Central memory CD8-positive, alpha-beta T cell (primary cell): ENCODE results near the gene PDILT.

Experiments used
- ATAC-seq: fragments of 150-1000 bp; cut with Tn5 transposase; replicated peaks from 2 replicates; pipeline ENCODE4 v1.10.0; 2022; ENCODE audit warnings: mild to moderate bottlenecking, moderate FRiP score, moderate number of reproducible peaks; ENCODE audit not compliant: poor library complexity, severe bottlenecking; ENCODE audit errors: extremely low read depth
- DNase-seq, 2 donors: peaks; one replicate each; pipeline ENCODE4 v3.0.0; 2021; ENCODE audit warnings: low spot score in 2 of 2
- H3K27ac Mint-ChIP-seq: one replicate; pipeline ENCODE4 v1.8.0; 2022; ENCODE audit warnings: low read depth, mild to moderate bottlenecking, moderate library complexity, mixed read lengths
- H3K27me3 Mint-ChIP-seq: one replicate; pipeline ENCODE4 v1.8.0; 2022; ENCODE audit warnings: mixed read lengths
- H3K36me3 Mint-ChIP-seq: one replicate; pipeline ENCODE4 v1.8.0; 2022; ENCODE audit warnings: mild to moderate bottlenecking, moderate library complexity, mixed read lengths; ENCODE audit not compliant: insufficient read depth
- H3K4me1 Mint-ChIP-seq: one replicate; pipeline ENCODE4 v1.8.0; 2022; ENCODE audit warnings: mixed read lengths
- H3K4me3 Mint-ChIP-seq: one replicate; pipeline ENCODE4 v1.8.0; 2022; ENCODE audit warnings: mild to moderate bottlenecking, moderate library complexity, mixed read lengths
- H3K9me3 Mint-ChIP-seq: one replicate; pipeline ENCODE4 v1.8.0; 2022; ENCODE audit warnings: mixed read lengths

PDILT gene

GRCh38 chr16:20382202-20382948 is 22.2 kb downstream of the PDILT start:
- DNase-seq (no peak), ATAC-seq (no peak)
- Mint-ChIP-seq H3K4me1 (peaks cover 5% of the 10 kb centered on the region), H3K27me3 (peaks cover 20% of the 10 kb centered on the region), H3K9me3 (no peaks in the 10 kb centered on the region), H3K36me3 (peaks cover 1% of the 10 kb centered on the region), H3K4me3 (no peak overlapping the region), H3K27ac (no peak overlapping the region)

- ATAC-seq (no peak), DNase-seq (no peak)
- no peak overlapping the region for H3K4me3 Mint-ChIP-seq
- H3K9me3 Mint-ChIP-seq: no peaks in the 10 kb centered on the region
- peaks cover 1% of the 10 kb centered on the region for H3K36me3 Mint-ChIP-seq
- peaks cover 5% of the 10 kb centered on the region for H3K4me1 Mint-ChIP-seq
- no peak overlapping the region for H3K27ac Mint-ChIP-seq
- peaks cover 16% of the 10 kb centered on the region for H3K27me3 Mint-ChIP-seq
These were observed 23.8 kb downstream of the PDILT start for GRCh38 chr16:20380782-20381181.

GRCh38 chr16:20377181-20377580 is 27.4 kb downstream of the PDILT start:
- Mint-ChIP-seq H3K36me3 (no peaks in the 10 kb centered on the region), H3K27me3 (peaks cover 19% of the 10 kb centered on the region), H3K27ac (no peak overlapping the region), H3K4me1 (no peaks in the 10 kb centered on the region), H3K9me3 (no peaks in the 10 kb centered on the region), H3K4me3 (no peak overlapping the region)
- DNase-seq (no peak), ATAC-seq (no peak)

- Mint-ChIP-seq H3K4me3 (no peak overlapping the region), H3K36me3 (no peaks in the 10 kb centered on the region), H3K9me3 (no peaks in the 10 kb centered on the region), H3K27ac (no peak overlapping the region), H3K4me1 (no peaks in the 10 kb centered on the region), H3K27me3 (peaks cover 17% of the 10 kb centered on the region)
- DNase-seq (no peak), ATAC-seq (no peak)
These were observed 31.8 kb downstream of the PDILT start for GRCh38 chr16:20372701-20373100.

GRCh38 chr16:20369452-20370054 is 35.0 kb downstream of the PDILT start:
- peaks cover 16% of the 10 kb centered on the region for H3K27me3 Mint-ChIP-seq
- no peaks in the 10 kb centered on the region for H3K9me3 Mint-ChIP-seq
- ATAC-seq (no peak), DNase-seq (no peak)
- H3K27ac Mint-ChIP-seq: no peak overlapping the region
- H3K4me3 Mint-ChIP-seq: no peak overlapping the region
- H3K36me3 Mint-ChIP-seq: no peaks in the 10 kb centered on the region
- no peaks in the 10 kb centered on the region for H3K4me1 Mint-ChIP-seq

- no peak for ATAC-seq
- H3K9me3 Mint-ChIP-seq: no peaks in the 10 kb centered on the region
These were observed 40.5 kb downstream of the PDILT start for GRCh38 chr16:20364051-20364450.

GRCh38 chr16:20363191-20363590 is 41.3 kb downstream of the PDILT start:
- Mint-ChIP-seq H3K9me3 (no peaks in the 10 kb centered on the region), H3K36me3 (no peaks in the 10 kb centered on the region)
- ATAC-seq: no peak

More at GRCh38 chr16:20364051-20364450, 40.5 kb downstream of the PDILT start:
- Mint-ChIP-seq H3K36me3 (no peaks in the 10 kb centered on the region), H3K4me1 (no peaks in the 10 kb centered on the region), H3K27ac (no peak overlapping the region), H3K27me3 (peaks cover 25% of the 10 kb centered on the region), H3K4me3 (no peak overlapping the region)
- DNase-seq: no peak

GRCh38 chr16:20359997-20360396 is 44.5 kb downstream of the PDILT start:
- no peak overlapping the region for H3K27ac Mint-ChIP-seq
- DNase-seq: no peak

More at GRCh38 chr16:20363191-20363590, 41.3 kb downstream of the PDILT start:
- H3K4me1 Mint-ChIP-seq: no peaks in the 10 kb centered on the region
- no peak overlapping the region for H3K4me3 Mint-ChIP-seq
- no peak for DNase-seq
- no peak overlapping the region for H3K27ac Mint-ChIP-seq
- peaks cover 22% of the 10 kb centered on the region for H3K27me3 Mint-ChIP-seq

GRCh38 chr16:20355114-20355782 is 49.3 kb downstream of the PDILT start:
- no peaks in the 10 kb centered on the region for H3K4me1 Mint-ChIP-seq
- DNase-seq: no peak
- H3K4me3 Mint-ChIP-seq: no peak overlapping the region
- H3K36me3 Mint-ChIP-seq: no peaks in the 10 kb centered on the region
- no peak overlapping the region for H3K27ac Mint-ChIP-seq
- H3K9me3 Mint-ChIP-seq: peaks cover 5% of the 10 kb centered on the region
- no peak for ATAC-seq
- peaks cover 26% of the 10 kb centered on the region for H3K27me3 Mint-ChIP-seq

More at GRCh38 chr16:20359997-20360396, 44.5 kb downstream of the PDILT start:
- Mint-ChIP-seq H3K36me3 (no peaks in the 10 kb centered on the region), H3K4me1 (no peaks in the 10 kb centered on the region), H3K9me3 (peaks cover 3% of the 10 kb centered on the region), H3K4me3 (no peak overlapping the region), H3K27me3 (peaks cover 31% of the 10 kb centered on the region)
- ATAC-seq: no peak

- no peak for ATAC-seq
These were observed 51.2 kb downstream of the PDILT start for GRCh38 chr16:20353379-20353778.

GRCh38 chr16:20352615-20353014 is 51.9 kb downstream of the PDILT start, which contains the start of gene UMOD:
Gene UMOD (minus strand): TSS chr16:20352715. CDS start chr16:20350737, 1,978 bp downstream.
- Mint-ChIP-seq H3K36me3 (no peaks in the 10 kb centered on the region), H3K27ac (no peak within 1 kb of the TSS), H3K9me3 (peaks cover 5% of the 10 kb centered on the region), H3K4me1 (no peaks in the 10 kb centered on the region), H3K4me3 (no peak within 1 kb of the TSS), H3K27me3 (peaks cover 26% of the 10 kb centered on the region)
- no peak for DNase-seq
- no peak for ATAC-seq

More at GRCh38 chr16:20353379-20353778, 51.2 kb downstream of the PDILT start:
- Mint-ChIP-seq H3K27me3 (peaks cover 26% of the 10 kb centered on the region), H3K4me3 (no peak overlapping the region), H3K9me3 (peaks cover 5% of the 10 kb centered on the region), H3K4me1 (no peaks in the 10 kb centered on the region), H3K27ac (no peak overlapping the region), H3K36me3 (no peaks in the 10 kb centered on the region)
- DNase-seq: no peak

GRCh38 chr16:20349615-20350014 is 54.9 kb downstream of the PDILT start:
- Mint-ChIP-seq H3K4me1 (no peaks in the 10 kb centered on the region), H3K9me3 (no peaks in the 10 kb centered on the region)
- no peak for ATAC-seq

More at GRCh38 chr16:20349615-20350014, 54.9 kb downstream of the PDILT start:
- no peak for DNase-seq
- H3K4me3 Mint-ChIP-seq: no peak overlapping the region
- H3K36me3 Mint-ChIP-seq: no peaks in the 10 kb centered on the region
- no peak overlapping the region for H3K27ac Mint-ChIP-seq
- peaks cover under 1% of the 10 kb centered on the region for H3K27me3 Mint-ChIP-seq
